Retina (tissue), 1 donor: Measurements from ENCODE around the gene RNASE12.
"Not testable (repeated sequence)": the region's sequence is repeated elsewhere in the genome, so short reads cannot be mapped to it uniquely, and the experiment has no call there.

Experiments used
- DNase-seq: peaks from one replicate; pipeline ENCODE4 v3.0.0-alpha.2; 2016

RNASE12 gene

DNA sequence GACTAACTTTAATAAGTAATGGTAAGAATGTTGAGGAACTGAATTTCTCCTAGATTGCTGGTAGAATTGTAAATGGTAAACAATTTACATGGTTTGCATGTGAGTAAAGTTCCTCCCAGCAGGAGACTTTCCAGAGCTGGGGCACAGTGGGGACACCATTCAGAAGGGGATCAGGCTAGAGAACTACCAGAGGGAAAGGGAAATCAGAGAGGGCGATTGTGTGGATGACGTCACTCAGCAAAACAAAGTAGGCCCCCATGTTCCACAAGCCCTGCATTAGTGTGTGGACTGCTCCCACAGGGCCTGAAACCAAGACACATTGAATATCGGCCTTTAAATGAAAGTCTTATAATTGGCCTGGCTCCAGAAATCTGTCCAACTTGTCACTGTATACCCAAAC is 12.9 kb downstream of the RNASE12 start:
- DNase-seq: no peak

DNA sequence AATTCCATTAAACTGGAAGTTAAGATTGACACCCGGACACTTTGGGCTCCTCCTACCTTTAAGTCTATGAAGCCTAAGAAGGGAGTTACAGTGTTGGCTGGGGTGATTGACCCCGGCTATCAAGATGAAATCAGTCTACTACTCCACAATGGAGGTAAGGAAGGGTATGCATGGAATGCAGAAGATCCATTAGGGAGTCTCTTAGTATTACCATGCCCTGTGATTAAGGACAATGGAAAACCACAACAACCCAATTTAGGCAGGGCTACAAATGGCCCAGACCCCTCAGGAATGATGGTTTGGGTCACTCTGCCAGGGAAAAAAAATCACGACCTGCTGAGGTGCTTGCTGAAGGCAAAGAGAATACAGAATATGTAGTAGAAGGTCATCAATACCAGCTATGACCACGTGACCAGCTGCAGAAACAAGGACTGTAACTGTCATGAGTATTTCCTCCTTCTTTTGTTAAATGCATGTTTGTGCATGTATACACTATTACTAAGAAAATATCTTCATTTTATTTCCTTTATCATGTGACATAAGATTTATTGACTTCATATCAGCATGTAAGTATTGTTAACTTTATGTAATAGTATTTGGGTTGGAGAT is 18.7 kb downstream of the RNASE12 start:
- not testable (repeated sequence) for DNase-seq

DNA sequence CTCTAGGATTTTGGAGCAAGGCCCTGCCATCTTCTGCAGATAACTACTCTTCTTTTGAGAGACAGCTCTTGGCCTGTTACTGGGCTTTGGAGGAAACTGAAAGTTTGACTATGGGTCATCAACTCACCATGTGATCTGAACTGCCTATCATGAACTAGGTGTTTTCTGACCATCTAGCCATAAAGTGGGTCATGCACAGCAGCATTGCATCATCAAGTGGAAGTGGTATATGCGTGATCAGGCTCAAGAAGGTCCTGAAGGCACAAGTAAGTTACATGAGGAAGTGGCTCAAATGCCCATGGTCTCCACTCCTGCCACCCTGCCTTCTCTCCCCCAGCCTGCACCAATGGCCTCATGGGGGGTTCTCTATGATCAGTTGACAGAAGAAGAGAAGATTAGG is 20.5 kb downstream of the RNASE12 start:
- not testable (repeated sequence) for DNase-seq

DNA sequence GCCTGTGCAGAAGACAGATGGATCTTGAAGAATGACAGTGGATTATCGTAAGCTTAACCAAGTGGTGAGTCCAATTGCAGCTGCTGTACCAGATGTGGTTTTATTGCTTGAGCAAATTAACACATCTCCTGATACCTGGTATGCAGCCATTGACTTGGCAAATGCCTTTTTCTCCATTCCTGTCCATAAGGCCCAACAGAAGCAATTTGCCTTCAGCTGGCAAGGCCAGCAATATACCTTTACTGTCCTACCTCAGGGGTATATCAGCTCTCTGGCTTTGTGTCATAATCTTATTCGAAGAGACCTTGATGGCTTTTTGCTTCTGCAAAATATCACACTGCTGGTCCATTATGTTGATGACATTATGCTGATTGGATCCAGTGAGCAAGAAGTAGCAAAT is 21.3 kb downstream of the RNASE12 start:
- DNase-seq: not testable (repeated sequence)

DNA sequence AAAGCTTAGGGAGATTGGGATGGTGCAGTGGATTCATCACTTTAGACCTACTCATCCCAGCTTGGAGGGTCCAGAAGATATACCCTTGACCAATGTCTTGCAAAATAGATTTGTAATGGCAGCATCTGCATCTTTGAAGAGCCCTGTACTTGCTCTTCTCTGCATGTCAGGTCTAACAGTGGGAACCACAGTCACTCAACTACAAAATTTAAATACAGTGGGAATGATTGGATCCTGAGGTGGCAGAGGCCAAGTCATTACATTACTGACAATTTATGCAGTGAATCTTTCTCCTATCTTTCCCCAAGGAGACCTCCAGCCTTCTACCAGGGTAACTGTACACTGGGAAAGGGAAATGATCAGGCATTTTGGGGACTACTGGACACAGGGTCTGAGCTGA is 22.1 kb downstream of the RNASE12 start:
- DNase-seq: no peak

DNA sequence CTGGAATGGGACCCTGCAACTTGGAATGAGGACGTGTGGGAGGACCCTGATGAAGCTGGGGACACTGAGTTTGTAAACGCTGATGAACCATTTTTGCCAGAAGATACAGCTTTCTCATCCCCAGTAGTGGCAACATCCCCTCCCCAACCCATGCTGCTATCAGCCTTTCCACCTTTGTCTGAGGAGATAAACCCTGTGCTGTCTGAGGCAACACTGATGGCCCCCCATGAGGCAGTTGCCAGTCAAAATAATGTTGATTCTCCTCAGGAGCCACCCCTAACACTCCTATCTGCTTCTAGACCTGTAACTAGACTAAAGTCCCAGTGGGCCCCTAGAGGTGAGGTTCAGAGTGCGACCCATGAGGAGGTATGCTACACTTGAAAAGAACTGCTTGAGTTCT is 22.8 kb downstream of the RNASE12 start:
- DNase-seq: no peak

DNA sequence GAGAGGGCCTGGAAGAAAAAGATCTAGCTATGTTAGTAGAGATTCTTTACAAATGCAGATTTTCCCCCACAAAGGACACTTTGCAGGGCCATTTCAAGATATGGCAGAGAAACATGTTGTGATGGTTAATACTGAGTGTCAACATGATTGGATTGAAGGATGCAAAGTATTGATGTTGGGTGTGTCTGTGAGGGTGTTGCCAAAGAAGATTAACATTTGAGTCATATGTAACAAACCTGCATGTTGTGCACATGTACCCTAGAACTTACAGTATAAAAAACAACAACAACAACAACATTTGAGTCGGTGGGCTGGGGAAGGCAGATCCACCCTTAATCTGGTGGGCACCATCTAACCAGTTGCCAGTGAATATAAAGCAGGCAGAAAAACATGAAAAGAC is 24.0 kb downstream of the RNASE12 start:
- DNase-seq: not testable (repeated sequence)

DNA sequence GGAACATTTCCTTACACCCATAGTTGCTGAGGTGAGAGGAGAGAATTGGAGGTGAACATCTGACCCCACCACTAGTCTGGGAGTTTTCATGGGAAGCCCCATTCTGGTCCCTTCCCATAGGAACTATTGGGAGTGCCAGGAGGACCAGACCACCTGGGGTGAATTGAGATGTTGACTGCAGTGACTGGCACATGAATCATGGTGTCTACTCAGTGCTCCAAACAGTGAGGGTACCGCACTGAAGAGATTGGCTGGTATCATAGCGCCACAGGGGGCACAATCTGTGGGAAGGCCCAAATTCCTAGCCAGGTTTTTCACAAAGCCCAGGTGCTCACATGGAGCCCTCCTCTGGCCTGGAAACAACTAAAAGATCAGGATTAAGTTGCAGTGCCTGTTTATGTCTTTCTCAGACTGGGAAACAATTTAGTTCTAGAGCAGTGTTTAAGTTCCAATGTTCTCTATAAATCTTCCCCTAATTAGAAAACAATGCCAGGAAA is 26.6 kb downstream of the RNASE12 start:
- no peak for DNase-seq

DNA sequence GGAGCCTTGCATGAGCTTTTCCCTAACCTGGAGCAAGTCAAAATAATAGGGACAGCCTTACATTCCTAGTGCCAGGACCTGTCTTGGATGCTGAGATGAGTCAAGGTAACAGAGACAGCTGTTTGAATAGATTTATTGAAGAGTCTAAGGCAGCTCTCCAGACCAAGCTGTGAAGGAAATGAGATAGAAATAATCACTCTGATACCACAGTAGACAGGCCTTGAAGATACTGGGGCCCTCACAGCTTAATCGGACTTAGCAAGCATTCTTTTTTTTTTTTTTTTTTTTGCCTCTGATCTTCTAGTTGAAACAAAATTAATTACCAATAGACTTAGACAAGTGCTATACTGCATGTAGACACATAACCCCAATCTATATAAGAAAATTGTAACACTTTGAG is 27.2 kb downstream of the RNASE12 start:
- no peak for DNase-seq

DNA sequence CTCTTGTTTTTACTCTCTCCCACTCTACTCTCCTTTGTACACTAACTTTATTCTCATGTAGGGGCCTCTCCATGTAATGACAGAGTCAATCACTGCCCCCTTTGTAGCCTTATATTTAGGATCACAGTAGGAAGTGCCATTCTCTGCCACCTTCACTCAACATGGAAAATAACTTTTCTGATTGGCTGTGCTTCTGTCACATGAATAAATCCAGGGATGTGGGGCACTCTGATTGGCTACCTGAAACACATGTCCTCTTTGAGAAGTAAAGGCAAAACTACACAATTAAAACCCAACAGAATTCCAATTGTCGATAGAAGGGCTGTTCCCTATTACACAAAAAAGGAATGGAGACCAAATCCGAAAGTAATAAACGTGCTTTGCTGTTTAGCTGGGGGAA is 30.2 kb downstream of the RNASE12 start, which contains the start of gene RNASE9:
RNASE9 (minus strand) TSS at position 87 of the 400 bp plus-strand sequence.
- no peak for DNase-seq

DNA sequence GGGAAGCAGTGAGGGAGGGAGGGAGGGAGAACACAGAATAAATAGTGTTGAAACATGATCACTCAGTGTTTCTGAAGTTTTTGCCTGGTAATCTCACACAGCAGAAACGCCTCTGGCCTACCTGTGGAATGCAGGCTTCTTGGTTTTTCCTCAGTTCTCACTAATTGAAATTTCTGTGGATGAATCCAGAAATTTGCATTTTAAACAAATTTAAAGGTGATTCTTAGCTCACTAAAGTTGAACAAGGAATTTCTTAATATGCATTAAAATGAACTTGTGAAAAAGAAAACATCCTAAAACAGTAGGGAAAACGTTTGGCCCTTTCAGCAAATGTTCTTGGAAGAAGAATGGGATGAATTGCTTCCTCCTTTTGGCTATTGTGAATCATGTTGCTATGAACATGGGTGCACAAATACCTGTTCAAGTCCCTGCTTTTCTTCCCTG is 31.7 kb downstream of the RNASE12 start:
- no peak for DNase-seq

DNA sequence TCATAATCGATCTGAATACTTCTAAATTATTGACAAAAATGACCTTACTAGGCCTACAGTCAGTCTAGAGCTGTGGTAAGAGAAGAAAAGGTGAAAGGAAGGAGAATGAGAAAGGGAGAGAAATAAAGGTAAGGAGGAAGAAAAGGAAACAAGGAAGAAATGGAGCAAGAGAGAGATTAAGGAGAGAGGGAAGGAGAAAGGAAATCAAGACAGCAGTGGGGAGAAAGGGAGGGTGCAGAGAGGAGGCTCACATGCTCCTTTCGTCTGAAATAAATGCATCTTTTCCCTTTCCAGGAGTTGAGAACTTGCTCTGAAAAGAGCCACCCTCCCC is 34.0 kb downstream of the RNASE12 start:
- DNase-seq: no peak

DNA sequence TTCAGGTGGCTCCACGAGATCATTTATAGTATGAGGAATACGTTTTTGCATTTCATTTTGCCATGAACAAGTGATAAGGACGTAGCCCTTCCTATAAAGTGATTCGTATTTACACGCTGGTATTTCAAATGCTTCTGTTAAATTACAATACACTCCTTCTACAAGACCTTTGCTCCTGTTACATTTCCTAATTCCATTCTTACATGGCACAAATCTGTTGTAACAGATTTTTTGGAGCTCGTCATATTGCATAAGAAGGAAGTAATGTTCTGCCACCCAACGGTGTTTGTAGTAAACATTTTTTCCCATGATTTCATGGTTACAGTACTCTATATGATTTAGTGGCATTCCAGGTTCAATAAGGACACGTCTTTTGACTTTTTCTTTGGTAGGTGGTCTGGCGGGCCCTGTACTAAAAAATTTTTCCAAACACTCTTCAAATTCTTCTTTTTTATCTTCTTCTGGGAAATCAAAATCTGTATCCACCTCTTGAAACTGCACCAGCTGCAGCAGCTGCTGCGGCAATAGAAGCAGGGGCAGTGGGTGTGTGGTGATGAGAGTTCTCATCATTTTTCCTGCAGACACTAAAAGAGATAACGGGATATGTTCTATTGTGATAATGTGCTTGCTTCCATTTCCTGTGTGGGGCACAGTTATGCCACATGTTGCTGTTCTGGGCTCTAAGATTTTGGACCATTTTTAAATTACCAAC is 34.5 kb downstream of the RNASE12 start:
- DNase-seq: no peak

DNA sequence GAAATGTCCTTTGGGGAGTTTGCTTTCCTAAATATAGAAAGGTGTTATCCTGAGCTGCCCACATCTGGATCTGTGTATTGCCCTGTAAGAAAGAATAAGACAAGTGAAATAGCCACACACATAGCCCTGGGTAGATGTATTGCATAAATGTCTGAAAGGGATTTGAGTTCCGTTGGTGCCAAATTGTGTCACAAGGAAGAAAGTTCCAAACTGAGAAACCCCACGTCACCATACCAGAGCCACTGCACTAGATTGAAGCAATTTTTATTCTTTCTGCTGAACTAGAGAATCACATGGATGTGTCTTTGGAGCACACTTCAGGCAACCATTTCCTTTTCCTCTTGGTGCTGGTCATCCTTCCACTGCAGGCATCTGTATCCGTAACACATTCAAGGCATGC is 35.3 kb downstream of the RNASE12 start:
- no peak for DNase-seq

DNA sequence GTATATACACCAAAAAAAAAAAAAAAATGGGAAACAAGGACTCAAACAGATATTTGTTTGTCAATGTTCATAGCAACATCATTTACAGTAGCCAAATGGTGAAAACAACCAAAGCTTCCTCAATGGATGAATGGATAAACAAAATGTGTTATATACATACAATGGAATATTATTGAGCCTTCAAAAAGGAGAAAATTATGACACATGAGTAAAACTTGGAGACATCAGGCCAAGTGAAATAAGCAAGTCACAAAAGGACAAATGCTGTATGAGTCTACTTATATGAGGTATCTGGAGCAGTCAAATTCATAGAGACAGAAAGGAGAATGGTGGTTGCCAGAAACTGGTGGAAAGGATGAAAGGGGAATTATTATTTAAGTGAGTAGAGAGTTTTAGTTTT is 38.2 kb downstream of the RNASE12 start:
- no peak for DNase-seq

DNA sequence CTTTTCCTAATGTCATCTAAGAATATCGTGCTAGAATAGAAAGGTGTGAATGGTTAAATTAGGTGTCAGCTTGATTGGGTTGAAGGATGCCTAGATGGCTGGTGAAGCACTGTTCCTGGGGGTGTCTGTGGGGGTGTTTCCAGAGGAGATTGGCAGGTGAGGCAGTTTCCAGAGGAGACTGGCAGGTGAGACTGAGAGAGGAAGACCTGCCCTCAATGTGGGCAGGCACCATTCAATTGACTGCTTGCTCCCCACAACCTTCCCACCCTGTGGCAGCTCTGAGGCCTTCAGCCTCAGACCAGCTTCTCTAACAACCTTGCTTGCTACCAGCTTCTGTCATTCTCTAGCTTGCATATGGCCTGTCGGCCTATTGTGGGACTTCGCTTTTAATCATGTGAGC is 39.6 kb downstream of the RNASE12 start:
- no peak for DNase-seq

DNA sequence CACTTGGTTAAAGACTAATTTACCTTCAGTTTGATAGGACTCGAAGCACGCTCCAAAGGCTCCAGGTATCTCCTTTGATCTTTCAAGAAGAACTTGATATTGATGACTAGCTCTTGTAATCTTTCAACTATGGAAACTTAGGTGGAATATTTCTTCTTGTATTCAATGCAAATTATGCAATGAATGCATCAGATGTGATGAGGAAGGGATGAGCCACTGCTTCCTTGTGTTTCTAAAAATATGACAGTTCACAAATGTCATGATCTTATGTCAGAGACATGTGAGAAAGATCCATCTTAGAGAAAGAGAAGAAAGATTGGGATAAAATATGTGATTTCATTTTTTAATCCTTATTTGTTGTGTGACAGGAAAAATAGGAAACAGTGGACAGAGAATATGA is 40.2 kb downstream of the RNASE12 start:
- no peak for DNase-seq

DNA sequence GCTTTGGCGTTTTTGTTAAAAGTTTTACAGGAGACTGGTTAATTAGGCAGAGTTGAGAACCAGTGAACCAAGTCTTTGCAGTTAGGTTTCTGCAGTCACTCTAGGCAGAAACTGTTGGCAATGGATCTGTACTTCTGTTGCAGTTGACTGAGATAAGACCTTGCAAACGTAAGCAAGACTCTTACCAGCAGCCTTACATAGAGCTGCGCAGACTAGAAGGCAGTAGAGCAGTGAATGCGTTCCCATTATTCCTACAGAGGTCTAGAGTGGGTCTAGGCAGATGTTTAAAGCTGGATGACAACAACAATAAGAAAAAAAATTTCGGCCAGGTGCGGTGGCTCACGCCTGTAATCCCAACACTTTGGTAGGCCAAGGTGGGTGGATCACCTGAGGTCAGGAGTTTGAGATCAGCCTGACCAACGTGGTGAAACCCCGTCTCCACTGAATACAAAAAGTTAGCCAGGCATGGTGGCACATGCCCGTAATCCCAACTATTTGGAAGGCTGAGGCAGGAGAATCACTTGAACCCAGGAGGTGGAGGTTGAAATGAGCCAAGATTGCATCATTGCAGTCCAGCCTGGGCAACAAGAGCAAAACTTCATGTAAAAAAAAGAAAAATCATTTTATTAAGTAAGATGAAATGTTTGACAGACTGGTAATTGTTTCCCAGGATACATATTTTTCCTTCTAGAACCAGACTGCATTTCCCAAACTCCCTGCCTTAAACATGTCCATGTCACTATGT is 42.6 kb downstream of the RNASE12 start:
- no peak for DNase-seq

DNA sequence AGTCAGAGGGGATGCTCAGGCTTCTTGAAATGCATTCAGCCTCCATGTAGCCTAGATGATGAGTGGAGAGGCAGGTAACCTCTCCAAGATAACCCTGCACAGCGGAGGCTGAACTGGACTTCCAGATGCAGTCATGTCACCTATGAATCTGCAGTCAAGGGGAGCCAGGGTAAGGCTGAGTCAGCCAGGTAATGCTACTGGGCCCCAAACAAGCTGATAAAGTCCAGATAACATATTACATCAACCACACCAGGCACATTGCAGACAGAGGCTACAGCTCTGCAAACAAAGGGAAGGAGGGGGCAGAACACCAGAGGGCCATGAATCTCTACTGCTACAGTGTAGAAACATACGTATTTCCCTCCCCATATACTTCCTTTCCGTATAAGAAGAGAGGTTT is 44.3 kb downstream of the RNASE12 start:
- DNase-seq: no peak
